Smooth muscle cell (in vitro differentiated cells): Measurements from ENCODE around the gene SREBF1. TPM values are rescaled to one million over a fixed set of nuclear protein-coding genes. Genes with fewer than 3 reads are reported as not detected.

Experiments used
- DNase-seq: peaks from one replicate; lab custom pipeline; 2025; ENCODE audit not compliant: unreplicated experiment; lab: John Stamatoyannopoulos, UW
- H2AFZ ChIP-seq: fragments of 200-600 bp; sonication (generic); 2 replicates; pipeline ENCODE4 v1.6.0; 2016; ENCODE audit warnings: antibody characterized with exemption, low read depth, mild to moderate bottlenecking
- H3F3A ChIP-seq: fragments of 200-600 bp; sonication (generic); 2 replicates; pipeline ENCODE4 v1.6.0; 2017; ENCODE audit warnings: antibody characterized with exemption, low read depth
- H3K27ac ChIP-seq: fragments of 200-600 bp; sonication (generic); 2 replicates; pipeline ENCODE4 v1.5.1; 2016; ENCODE audit warnings: low read depth, mild to moderate bottlenecking
- H3K27me3 ChIP-seq: fragments of 200-600 bp; sonication (generic); 2 replicates; pipeline ENCODE4 v1.6.1; 2016; ENCODE audit warnings: low read depth, mild to moderate bottlenecking
- H3K36me3 ChIP-seq: fragments of 200-600 bp; sonication (generic); 2 replicates; pipeline ENCODE4 v1.5.1; 2016; ENCODE audit warnings: low read depth
- H3K4me1 ChIP-seq: fragments of 200-600 bp; sonication (generic); 2 replicates; pipeline ENCODE4 v1.5.1; 2016; ENCODE audit warnings: low read depth
- H3K4me2 ChIP-seq: fragments of 200-600 bp; sonication (generic); 2 replicates; pipeline ENCODE4 v1.6.0; 2016; ENCODE audit warnings: mild to moderate bottlenecking
- H3K4me3 ChIP-seq: fragments of 200-600 bp; sonication (generic); 2 replicates; pipeline ENCODE4 v1.5.1; 2016; ENCODE audit warnings: mild to moderate bottlenecking
- H3K79me2 ChIP-seq: fragments of 200-600 bp; sonication (generic); 2 replicates; pipeline ENCODE4 v1.6.0; 2016; ENCODE audit warnings: low read depth, mild to moderate bottlenecking
- H3K9ac ChIP-seq: fragments of 200-600 bp; sonication (generic); 2 replicates; pipeline ENCODE4 v1.6.0; 2016; ENCODE audit warnings: low read depth
- H3K9me3 ChIP-seq: fragments of 200-600 bp; sonication (generic); replicated peaks from 2 replicates; pipeline ENCODE4 v1.5.1; 2016; ENCODE audit warnings: low read depth
- H4K20me1 ChIP-seq: fragments of 200-600 bp; sonication (generic); 2 replicates; pipeline ENCODE4 v1.6.0; 2016; ENCODE audit warnings: low read depth
- CTCF ChIP-seq: fragments of 200-600 bp; sonication (generic); IDR thresholded peaks from 2 replicates; pipeline ENCODE4 v1.5.1; 2017; ENCODE audit warnings: borderline replicate concordance, mild to moderate bottlenecking, antibody characterized with exemption; ENCODE audit not compliant: insufficient read depth, poor library complexity, severe bottlenecking
- WGBS: methylation state at CpG from one replicate; pipeline ENCODE4 v1.1.7; 2016; ENCODE audit warnings: low lambda C conversion rate; 5-methylcytosine and 5-hydroxymethylcytosine counted together
- polyA plus RNA-seq: library from polyadenylated mRNA; unstranded; fragments of >200 nt; fragmentation: Nextera tagmentation; extraction: Ambion mirVana; gene quantifications from 2 replicates; pipeline ENCODE4 v1.2.1, GENCODE V29; 2016
- total RNA-seq: library from RNA; depleted of rRNA; stranded (reverse); fragments of >200 nt; gene quantifications from 2 replicates; pipeline ENCODE4 v1.2.3, GENCODE V29; 2014

SREBF1 gene
- total and polyA plus RNA-seq, 2 experiments from 2014 or later, result 23.5 to 45.4 TPM

- TF ChIP-seq CTCF, result no peak
- Histone ChIP-seq H3F3A (no peaks in the 10 kb centered on the region), H3K9ac (no peak overlapping the region), H4K20me1 (peaks cover 100% of the 10 kb centered on the region), H3K27ac (no peak overlapping the region), H2AFZ (no peak overlapping the region), H3K36me3 (no peaks in the 10 kb centered on the region), H3K9me3 (no peaks in the 10 kb centered on the region), H3K4me1 (peaks cover 42% of the 10 kb centered on the region), H3K79me2 (peaks cover 83% of the 10 kb centered on the region), H3K27me3 (no peaks in the 10 kb centered on the region), H3K4me3 (no peak overlapping the region), H3K4me2 (no peak overlapping the region)
- WGBS, result 93% methylated on average over 6 of the region's 6 CpGs
- DNase-seq, result no peak
Observed at GRCh38 chr17:17767887-17768418, 68.8 kb downstream of the SREBF1 start.

- H3K79me2 ChIP-seq, result peaks cover 84% of the 10 kb centered on the region
- 88% methylated on average over 7 of the region's 7 CpGs for WGBS
- H3K9me3 ChIP-seq, result no peaks in the 10 kb centered on the region
- H3F3A ChIP-seq, result no peaks in the 10 kb centered on the region
- no peak overlapping the region for H2AFZ ChIP-seq
- no peak overlapping the region for H3K4me3 ChIP-seq
- DNase-seq, result no peak
- H3K4me2 ChIP-seq, result no peak overlapping the region
- no peak for TF ChIP-seq CTCF
- no peaks in the 10 kb centered on the region for H3K27me3 ChIP-seq
- H3K4me1 ChIP-seq, result peaks cover 42% of the 10 kb centered on the region
- H3K9ac ChIP-seq, result no peak overlapping the region
- no peaks in the 10 kb centered on the region for H3K36me3 ChIP-seq
- no peak overlapping the region for H3K27ac ChIP-seq
- H4K20me1 ChIP-seq, result peaks cover 100% of the 10 kb centered on the region
Observed at GRCh38 chr17:17767154-17767869, 69.5 kb downstream of the SREBF1 start.

GRCh38 chr17:17766744-17767120 lies 70.1 kb downstream of the SREBF1 start:
- Histone ChIP-seq H3K9ac (no peak overlapping the region), H3K27ac (peak overlapping the region; percentile 29), H2AFZ (no peak overlapping the region), H3K79me2 (peaks cover 84% of the 10 kb centered on the region), H3K4me2 (peak overlapping the region; percentile 22), H3K9me3 (no peaks in the 10 kb centered on the region), H4K20me1 (peaks cover 100% of the 10 kb centered on the region), H3K4me1 (peaks cover 42% of the 10 kb centered on the region), H3K36me3 (no peaks in the 10 kb centered on the region), H3K4me3 (no peak overlapping the region), H3K27me3 (no peaks in the 10 kb centered on the region), H3F3A (no peaks in the 10 kb centered on the region)
- DNase-seq, result no peak
- 63% methylated on average over 3 of the region's 4 CpGs for WGBS
- TF ChIP-seq CTCF, result no peak
